Tibial nerve (tissue), 4 donors: ENCODE data around the gene FRS2.

Experiments
- EP300 ChIP-seq, 2 donors: sonication (generic); formaldehyde crosslinking; IDR thresholded peaks; one replicate each; pipeline ENCODE4 v1.6.1; 2017; ENCODE audit warnings: antibody characterized with exemption in 2 of 2, mild to moderate bottlenecking in 1 of 2
- POLR2A ChIP-seq, 2 donors: fragments of 450-650 bp; IDR thresholded peaks; one replicate each; pipeline ENCODE4 v1.6.1; 2017; ENCODE audit warnings: antibody characterized with exemption in 2 of 2, mild to moderate bottlenecking in 2 of 2, moderate library complexity in 2 of 2
- TF ChIP-seq, protein P1 (sequence below), 5 experiments: fragments of 200-600 bp in 3 of 5; fragments of 450-650 bp in 2 of 5; sonication (generic) in 3 of 5; IDR thresholded peaks; one replicate each; pipeline ENCODE4 v1.5.1; 2016 to 2019; ENCODE audit warnings: antibody characterized with exemption in 5 of 5, mild to moderate bottlenecking in 3 of 5, moderate library complexity in 2 of 5

GRCh38 chr12:69428351-69429073, 41.7 kb upstream of the FRS2 start:
- TF ChIP-seq, protein P1, sequence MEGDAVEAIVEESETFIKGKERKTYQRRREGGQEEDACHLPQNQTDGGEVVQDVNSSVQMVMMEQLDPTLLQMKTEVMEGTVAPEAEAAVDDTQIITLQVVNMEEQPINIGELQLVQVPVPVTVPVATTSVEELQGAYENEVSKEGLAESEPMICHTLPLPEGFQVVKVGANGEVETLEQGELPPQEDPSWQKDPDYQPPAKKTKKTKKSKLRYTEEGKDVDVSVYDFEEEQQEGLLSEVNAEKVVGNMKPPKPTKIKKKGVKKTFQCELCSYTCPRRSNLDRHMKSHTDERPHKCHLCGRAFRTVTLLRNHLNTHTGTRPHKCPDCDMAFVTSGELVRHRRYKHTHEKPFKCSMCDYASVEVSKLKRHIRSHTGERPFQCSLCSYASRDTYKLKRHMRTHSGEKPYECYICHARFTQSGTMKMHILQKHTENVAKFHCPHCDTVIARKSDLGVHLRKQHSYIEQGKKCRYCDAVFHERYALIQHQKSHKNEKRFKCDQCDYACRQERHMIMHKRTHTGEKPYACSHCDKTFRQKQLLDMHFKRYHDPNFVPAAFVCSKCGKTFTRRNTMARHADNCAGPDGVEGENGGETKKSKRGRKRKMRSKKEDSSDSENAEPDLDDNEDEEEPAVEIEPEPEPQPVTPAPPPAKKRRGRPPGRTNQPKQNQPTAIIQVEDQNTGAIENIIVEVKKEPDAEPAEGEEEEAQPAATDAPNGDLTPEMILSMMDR (IDR thresholded peaks at IDR 0.05), result no peak
- no peak for TF ChIP-seq POLR2A (IDR thresholded peaks at IDR 0.05)
- no peak for TF ChIP-seq EP300 (IDR thresholded peaks at IDR 0.05)
